Gastrocnemius medialis (tissue), 4 donors: ENCODE measurements around the gene TRIM75.

Experiments used
- CTCF ChIP-seq, 5 experiments: fragments of 450-650 bp in 3 of 5; fragments of 200-600 bp in 2 of 5; sonication (generic) in 2 of 5; IDR thresholded peaks in 4 of 5; conservative IDR thresholded peaks in 1 of 5; 1 replicate in 4 of 5; 2 replicates in 1 of 5; pipeline ENCODE4 v1.5.1; 2016 to 2019; ENCODE audit warnings: antibody characterized with exemption in 5 of 5, mild to moderate bottlenecking in 3 of 5, moderate library complexity in 3 of 5
- POLR2A ChIP-seq, 2 donors: fragments of 450-650 bp; IDR thresholded peaks; one replicate each; pipeline ENCODE4 v1.6.1; 2017; ENCODE audit warnings: antibody characterized with exemption in 2 of 2, mild to moderate bottlenecking in 2 of 2, moderate library complexity in 2 of 2

GRCh38 chr4:165085946-165086345 lies 32.3 kb downstream of the TRIM75 start:
- TF ChIP-seq CTCF (IDR thresholded peaks at IDR 0.05 in 4 of 5, conservative IDR thresholded peaks at IDR 0.05 in 1 of 5) (no peak), POLR2A (IDR thresholded peaks at IDR 0.05) (no peak)
